SK-N-SH treated with all-trans-retinoic acid at 6 μM for 48 hours (cell line): ENCODE results near the gene PRSS16.

Source experiments
- ATAC-seq: fragments of 200-7000 bp; cut with Tn5 transposase; 3 replicates; pipeline ENCODE4 v1.9.1; 2020; ENCODE audit warnings: mild to moderate bottlenecking, moderate library complexity
- ARNTL ChIP-seq: fragments of 450-650 bp; formaldehyde crosslinking; IDR thresholded peaks from 2 replicates; pipeline ENCODE4 v1.5.0; 2020; ENCODE audit warnings: low read depth, mild to moderate bottlenecking, moderate library complexity, borderline replicate concordance
- BACH2 ChIP-seq: fragments of 250-450 bp; sonication (Bioruptor Pico); IDR thresholded peaks from 2 replicates; pipeline ENCODE4 v1.9.0; 2021; ENCODE audit warnings: mild to moderate bottlenecking, borderline replicate concordance
- CREB5 ChIP-seq: fragments of 250-450 bp; sonication (Bioruptor Pico); IDR thresholded peaks from 2 replicates; pipeline ENCODE4 v1.5.1; 2020; ENCODE audit warnings: low read depth, mild to moderate bottlenecking, moderate library complexity
- CSDC2 ChIP-seq: fragments of 250-450 bp; sonication (Bioruptor Pico); IDR thresholded peaks from 2 replicates; pipeline ENCODE4 v1.5.0; 2020; ENCODE audit warnings: mild to moderate bottlenecking, moderate library complexity
- ESRRG ChIP-seq: fragments of 250-450 bp; sonication (Bioruptor Pico); IDR thresholded peaks from 2 replicates; pipeline ENCODE4 v1.6.1; 2021; ENCODE audit warnings: mild to moderate bottlenecking
- GLIS3 ChIP-seq: fragments of 250-450 bp; sonication (Bioruptor Pico); IDR thresholded peaks from 2 replicates; pipeline ENCODE4 v1.5.0; 2020; ENCODE audit warnings: mild to moderate bottlenecking, moderate library complexity
- ISL1 ChIP-seq: fragments of 250-450 bp; sonication (Bioruptor Pico); IDR thresholded peaks from 2 replicates; pipeline ENCODE4 v2.1.2; 2022; ENCODE audit warnings: mild to moderate bottlenecking, moderate library complexity
- OSR1 ChIP-seq: fragments of 250-450 bp; sonication (Bioruptor Pico); IDR thresholded peaks from 2 replicates; pipeline ENCODE4 v1.8.0; 2022; ENCODE audit warnings: moderate library complexity, mild to moderate bottlenecking, inconsistent platforms
- PPARA ChIP-seq: fragments of 250-450 bp; sonication (Bioruptor Pico); IDR thresholded peaks from 2 replicates; pipeline ENCODE4 v1.5.0; 2020; ENCODE audit warnings: mild to moderate bottlenecking, borderline replicate concordance
- RARB ChIP-seq: fragments of 250-450 bp; sonication (Bioruptor Pico); IDR thresholded peaks from 2 replicates; pipeline ENCODE4 v1.8.0; 2021; ENCODE audit warnings: mild to moderate bottlenecking, moderate library complexity
- SNAI2 ChIP-seq: fragments of 250-450 bp; sonication (Bioruptor Pico); IDR thresholded peaks from 2 replicates; pipeline ENCODE4 v1.5.0; 2020; ENCODE audit warnings: mild to moderate bottlenecking, moderate library complexity
- TCF4 ChIP-seq: fragments of 250-450 bp; sonication (Bioruptor Pico); IDR thresholded peaks from 2 replicates; pipeline ENCODE4 v1.8.0; 2021; ENCODE audit warnings: mild to moderate bottlenecking, moderate library complexity, borderline replicate concordance
- TOX ChIP-seq: fragments of 250-450 bp; sonication (Bioruptor Pico); IDR thresholded peaks from 2 replicates; pipeline ENCODE4 v1.8.0; 2021; ENCODE audit warnings: mild to moderate bottlenecking, moderate library complexity, borderline replicate concordance
- ZC3H10 ChIP-seq: fragments of 250-450 bp; sonication (Bioruptor Pico); IDR thresholded peaks from 2 replicates; pipeline ENCODE4 v1.5.1; 2021; ENCODE audit warnings: mild to moderate bottlenecking, moderate library complexity
- ZFP30 ChIP-seq: fragments of 450-650 bp; formaldehyde crosslinking; IDR thresholded peaks from 2 replicates; pipeline ENCODE4 v1.5.0; 2022; ENCODE audit warnings: mild to moderate bottlenecking, moderate library complexity
- ZNF70 ChIP-seq: fragments of 450-650 bp; formaldehyde crosslinking; IDR thresholded peaks from 2 replicates; pipeline ENCODE4 v1.5.0; 2020; ENCODE audit warnings: mild to moderate bottlenecking, moderate library complexity
- ZNF8 ChIP-seq: fragments of 450-650 bp; formaldehyde crosslinking; IDR thresholded peaks from 2 replicates; pipeline ENCODE4 v1.5.0; 2020; ENCODE audit warnings: mild to moderate bottlenecking, moderate library complexity
- TF ChIP-seq, protein P1 (sequence below): fragments of 250-450 bp; sonication (Bioruptor Pico); IDR thresholded peaks from 2 replicates; pipeline ENCODE4 v1.5.0; 2020; ENCODE audit warnings: mild to moderate bottlenecking, moderate library complexity
- TF ChIP-seq, protein P2 (sequence below): fragments of 250-450 bp; sonication (Bioruptor Pico); IDR thresholded peaks from 2 replicates; pipeline ENCODE4 v1.8.0; 2020; ENCODE audit warnings: mild to moderate bottlenecking, moderate library complexity, borderline replicate concordance
- TF ChIP-seq, protein P3 (sequence below): fragments of 250-450 bp; sonication (Bioruptor Pico); IDR thresholded peaks from 2 replicates; pipeline ENCODE4 v1.8.0; 2021; ENCODE audit warnings: low read depth, mild to moderate bottlenecking, moderate library complexity, borderline replicate concordance

Gene PRSS16

DNA sequence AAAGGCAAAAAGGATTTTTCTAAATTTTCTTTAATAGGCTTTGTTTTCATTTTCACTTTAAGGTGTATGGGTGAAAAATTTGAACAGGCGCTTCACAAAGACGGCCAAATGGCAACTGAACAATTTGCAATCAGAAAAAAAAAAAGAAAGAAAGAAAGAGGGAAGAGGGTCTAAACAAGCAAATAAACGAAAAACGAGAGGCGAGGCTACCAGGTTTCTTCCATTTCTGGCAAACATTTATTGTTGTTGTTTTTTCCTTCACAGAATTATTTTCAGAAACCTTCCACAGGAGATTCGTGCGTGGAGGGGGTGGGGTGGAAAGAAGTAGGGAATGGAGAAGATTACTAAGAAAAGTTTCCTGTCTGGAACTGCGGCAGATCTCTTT, 40.2 kb downstream of the PRSS16 start:
- ATAC-seq, result no peak
- TF ChIP-seq SNAI2 (CRISPR knock-in tag) (no peak), CSDC2 (CRISPR knock-in tag) (no peak), OSR1 (no peak), ZNF70 (CRISPR knock-in tag) (no peak), TOX (CRISPR knock-in tag) (no peak), ZC3H10 (no peak), ZNF8 (CRISPR knock-in tag) (no peak), PPARA (no peak), CREB5 (no peak)

DNA sequence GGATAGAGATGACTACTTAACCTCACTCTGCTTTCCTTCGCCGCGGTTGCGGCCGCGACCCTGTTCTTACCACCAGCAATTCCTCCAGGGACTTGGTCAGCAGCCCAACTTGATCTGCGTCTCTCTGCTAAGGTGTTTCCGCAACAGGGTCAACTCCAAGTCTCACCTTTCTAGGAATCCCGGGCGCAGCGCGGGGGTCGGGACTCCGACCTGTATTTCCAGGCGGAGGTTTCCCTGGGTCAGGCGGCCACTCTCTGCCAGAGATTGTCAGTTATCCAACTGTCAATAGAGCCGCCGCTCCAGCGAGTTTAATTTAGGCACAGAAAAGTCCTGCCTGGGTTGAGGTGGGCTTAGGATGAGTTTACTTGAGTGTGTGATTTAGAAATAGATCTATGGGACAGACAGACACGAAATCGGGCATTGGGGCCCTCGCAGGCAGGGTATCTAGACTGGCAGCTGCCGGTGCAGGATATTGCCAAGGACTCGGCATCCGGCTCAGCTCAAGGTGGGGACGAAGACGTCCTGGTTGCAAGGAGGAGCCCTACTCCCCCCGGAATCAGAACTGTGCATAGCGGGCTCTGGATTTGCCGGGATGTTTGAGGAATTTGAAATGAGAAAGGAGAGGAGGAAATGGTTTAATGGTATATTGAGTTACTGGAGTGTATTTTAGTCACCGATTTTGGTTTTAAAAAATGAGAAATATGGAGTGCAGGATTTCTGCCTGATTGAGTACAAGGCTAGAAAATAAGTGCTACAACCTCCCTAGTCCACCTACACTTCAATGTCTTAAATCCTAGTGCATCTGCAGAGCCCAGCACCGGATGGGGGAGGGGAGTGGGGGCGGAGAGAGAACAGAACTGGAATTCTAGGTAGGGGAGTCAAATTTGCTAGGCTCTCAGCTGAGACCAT, 40.9 kb downstream of the PRSS16 start:
- no peak for ATAC-seq
- TF ChIP-seq BACH2 (no peak), TCF4 (CRISPR knock-in tag) (no peak), ZFP30 (no peak), ZC3H10 (no peak), CREB5 (no peak), ESRRG (no peak), RARB (CRISPR knock-in tag) (no peak), ZNF8 (CRISPR knock-in tag) (no peak), ZNF70 (CRISPR knock-in tag) (no peak), ARNTL (CRISPR knock-in tag) (no peak), CSDC2 (CRISPR knock-in tag) (no peak), GLIS3 (CRISPR knock-in tag) (no peak), PPARA (no peak)
- TF ChIP-seq, protein P1, sequence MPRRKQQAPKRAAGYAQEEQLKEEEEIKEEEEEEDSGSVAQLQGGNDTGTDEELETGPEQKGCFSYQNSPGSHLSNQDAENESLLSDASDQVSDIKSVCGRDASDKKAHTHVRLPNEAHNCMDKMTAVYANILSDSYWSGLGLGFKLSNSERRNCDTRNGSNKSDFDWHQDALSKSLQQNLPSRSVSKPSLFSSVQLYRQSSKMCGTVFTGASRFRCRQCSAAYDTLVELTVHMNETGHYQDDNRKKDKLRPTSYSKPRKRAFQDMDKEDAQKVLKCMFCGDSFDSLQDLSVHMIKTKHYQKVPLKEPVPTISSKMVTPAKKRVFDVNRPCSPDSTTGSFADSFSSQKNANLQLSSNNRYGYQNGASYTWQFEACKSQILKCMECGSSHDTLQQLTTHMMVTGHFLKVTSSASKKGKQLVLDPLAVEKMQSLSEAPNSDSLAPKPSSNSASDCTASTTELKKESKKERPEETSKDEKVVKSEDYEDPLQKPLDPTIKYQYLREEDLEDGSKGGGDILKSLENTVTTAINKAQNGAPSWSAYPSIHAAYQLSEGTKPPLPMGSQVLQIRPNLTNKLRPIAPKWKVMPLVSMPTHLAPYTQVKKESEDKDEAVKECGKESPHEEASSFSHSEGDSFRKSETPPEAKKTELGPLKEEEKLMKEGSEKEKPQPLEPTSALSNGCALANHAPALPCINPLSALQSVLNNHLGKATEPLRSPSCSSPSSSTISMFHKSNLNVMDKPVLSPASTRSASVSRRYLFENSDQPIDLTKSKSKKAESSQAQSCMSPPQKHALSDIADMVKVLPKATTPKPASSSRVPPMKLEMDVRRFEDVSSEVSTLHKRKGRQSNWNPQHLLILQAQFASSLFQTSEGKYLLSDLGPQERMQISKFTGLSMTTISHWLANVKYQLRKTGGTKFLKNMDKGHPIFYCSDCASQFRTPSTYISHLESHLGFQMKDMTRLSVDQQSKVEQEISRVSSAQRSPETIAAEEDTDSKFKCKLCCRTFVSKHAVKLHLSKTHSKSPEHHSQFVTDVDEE (CRISPR knock-in tag), result no peak
- TF ChIP-seq, protein P2, sequence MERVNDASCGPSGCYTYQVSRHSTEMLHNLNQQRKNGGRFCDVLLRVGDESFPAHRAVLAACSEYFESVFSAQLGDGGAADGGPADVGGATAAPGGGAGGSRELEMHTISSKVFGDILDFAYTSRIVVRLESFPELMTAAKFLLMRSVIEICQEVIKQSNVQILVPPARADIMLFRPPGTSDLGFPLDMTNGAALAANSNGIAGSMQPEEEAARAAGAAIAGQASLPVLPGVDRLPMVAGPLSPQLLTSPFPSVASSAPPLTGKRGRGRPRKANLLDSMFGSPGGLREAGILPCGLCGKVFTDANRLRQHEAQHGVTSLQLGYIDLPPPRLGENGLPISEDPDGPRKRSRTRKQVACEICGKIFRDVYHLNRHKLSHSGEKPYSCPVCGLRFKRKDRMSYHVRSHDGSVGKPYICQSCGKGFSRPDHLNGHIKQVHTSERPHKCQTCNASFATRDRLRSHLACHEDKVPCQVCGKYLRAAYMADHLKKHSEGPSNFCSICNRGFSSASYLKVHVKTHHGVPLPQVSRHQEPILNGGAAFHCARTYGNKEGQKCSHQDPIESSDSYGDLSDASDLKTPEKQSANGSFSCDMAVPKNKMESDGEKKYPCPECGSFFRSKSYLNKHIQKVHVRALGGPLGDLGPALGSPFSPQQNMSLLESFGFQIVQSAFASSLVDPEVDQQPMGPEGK (CRISPR knock-in tag), result no peak
- TF ChIP-seq, protein P3, sequence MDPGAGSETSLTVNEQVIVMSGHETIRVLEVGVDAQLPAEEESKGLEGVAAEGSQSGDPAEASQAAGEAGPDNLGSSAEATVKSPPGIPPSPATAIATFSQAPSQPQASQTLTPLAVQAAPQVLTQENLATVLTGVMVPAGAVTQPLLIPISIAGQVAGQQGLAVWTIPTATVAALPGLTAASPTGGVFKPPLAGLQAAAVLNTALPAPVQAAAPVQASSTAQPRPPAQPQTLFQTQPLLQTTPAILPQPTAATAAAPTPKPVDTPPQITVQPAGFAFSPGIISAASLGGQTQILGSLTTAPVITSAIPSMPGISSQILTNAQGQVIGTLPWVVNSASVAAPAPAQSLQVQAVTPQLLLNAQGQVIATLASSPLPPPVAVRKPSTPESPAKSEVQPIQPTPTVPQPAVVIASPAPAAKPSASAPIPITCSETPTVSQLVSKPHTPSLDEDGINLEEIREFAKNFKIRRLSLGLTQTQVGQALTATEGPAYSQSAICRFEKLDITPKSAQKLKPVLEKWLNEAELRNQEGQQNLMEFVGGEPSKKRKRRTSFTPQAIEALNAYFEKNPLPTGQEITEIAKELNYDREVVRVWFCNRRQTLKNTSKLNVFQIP (CRISPR knock-in tag), result no peak

GRCh38 chr6:27290065-27290849, 42.8 kb downstream of the PRSS16 start:
- TF ChIP-seq ZC3H10 (no peak), ISL1 (no peak), OSR1 (no peak), RARB (CRISPR knock-in tag) (no peak), GLIS3 (CRISPR knock-in tag) (no peak), BACH2 (no peak), TCF4 (CRISPR knock-in tag) (no peak)
- ATAC-seq, result peak; percentile 8; the same call in 1 of the 3 replicates
